Transverse colon (tissue), 4 donors: ENCODE results near the gene LNX2. TPM values are rescaled to one million over a fixed set of nuclear protein-coding genes. Genes with fewer than 3 reads are reported as not detected.

Experiments
- DNase-seq: peaks from one replicate; pipeline ENCODE4 v3.0.0-alpha.2; 2019
- H3K27ac ChIP-seq, 4 donors: fragments of 200-600 bp; sonication (generic); 2 replicates each; pipeline ENCODE4 v1.5.1; 2016 to 2018; ENCODE audit warnings: inconsistent platforms in 4 of 4
- H3K27me3 ChIP-seq: fragments of 200-600 bp; sonication (generic); 2 replicates; pipeline ENCODE4 v1.5.1; 2017; ENCODE audit warnings: inconsistent platforms
- H3K36me3 ChIP-seq, 4 donors: fragments of 200-600 bp; sonication (generic); 2 replicates each; pipeline ENCODE4 v1.5.1; 2017 to 2019; ENCODE audit warnings: inconsistent platforms in 4 of 4
- H3K4me1 ChIP-seq, 4 donors: fragments of 200-600 bp; sonication (generic); 2 replicates each; pipeline ENCODE4 v1.5.1; 2017 to 2020; ENCODE audit warnings: inconsistent platforms in 4 of 4
- H3K4me3 ChIP-seq, 4 donors: fragments of 200-600 bp; sonication (generic); 1 replicate in 1 of 4; 2 replicates in 3 of 4; pipeline versions ENCODE4 v1.5.1 to v1.6.1; 2017 to 2019; ENCODE audit warnings: inconsistent platforms in 4 of 4
- H3K9me3 ChIP-seq, 2 donors: fragments of 200-600 bp; sonication (generic); 2 replicates each; pipeline ENCODE4 v1.5.1; 2017 to 2019; ENCODE audit warnings: inconsistent platforms in 2 of 2
- EP300 ChIP-seq: sonication (generic); formaldehyde crosslinking; IDR thresholded peaks from one replicate; pipeline ENCODE4 v1.6.1; 2017; ENCODE audit warnings: antibody characterized with exemption, low read depth
- POLR2A ChIP-seq: fragments of 450-650 bp; IDR thresholded peaks from one replicate; pipeline ENCODE4 v1.6.1; 2016; ENCODE audit warnings: antibody characterized with exemption, mild to moderate bottlenecking, moderate library complexity
- POLR2AphosphoS5 ChIP-seq, 3 donors: sonication (generic); formaldehyde crosslinking; IDR thresholded peaks; one replicate each; pipeline ENCODE4 v1.6.1; 2016; ENCODE audit warnings: antibody characterized with exemption in 3 of 3
- WGBS, 2 donors: methylation state at CpG; one replicate each; pipeline ENCODE4 v1.1.5; 2018; ENCODE audit warnings: low coverage in 1 of 2; 5-methylcytosine and 5-hydroxymethylcytosine counted together
- in situ Hi-C, 4 donors: fragments of 200-750 bp; cut with MboI; loops; one replicate each; pipeline versions ENCODE4 v1.15.0 to v1.15.1; 2017; ENCODE audit warnings: low sequenced_read_pairs in 3 of 4, low pct_ligation_motif_present in 1 of 4, low pct_unique_long_range_greater_than_20kb in 1 of 4
- intact Hi-C: fragments of 100-400 bp; cut with DNase I; formaldehyde crosslinking; loops from one replicate; pipeline ENCODE4 v1.15.1; 2023; ENCODE audit warnings: low total_unique reads
- total RNA-seq, 4 donors: library from RNA; depleted of rRNA; stranded (reverse); fragments of >200 nt; gene quantifications; one replicate each; pipeline ENCODE4 v1.1.0, GENCODE V29; 2016
- TF ChIP-seq, protein P1 (sequence below), 5 experiments: fragments of 200-600 bp in 3 of 5; fragments of 450-650 bp in 2 of 5; sonication (generic) in 3 of 5; IDR thresholded peaks; 1 replicate in 2 of 5; 2 replicates in 3 of 5; pipeline ENCODE4 v1.5.1; 2016 to 2017; ENCODE audit warnings: antibody characterized with exemption in 5 of 5, inconsistent platforms in 3 of 5, mild to moderate bottlenecking in 2 of 5, moderate library complexity in 1 of 5

LNX2 gene
- total RNA-seq, 4 donors from 2014 or later = 1.8 to 29.6 (median 18.9) TPM

- no peaks in the 10 kb centered on the region for H3K36me3 ChIP-seq
- DNase-seq = no peak
- WGBS, 2 donors = 60 to 64% methylated on average over 2 to 3 of the region's 3 CpGs
- no peak for TF ChIP-seq EP300
- no peak for TF ChIP-seq POLR2AphosphoS5 (IDR thresholded peaks at IDR 0.05)
- no peak for TF ChIP-seq POLR2A
- TF ChIP-seq, protein P1, sequence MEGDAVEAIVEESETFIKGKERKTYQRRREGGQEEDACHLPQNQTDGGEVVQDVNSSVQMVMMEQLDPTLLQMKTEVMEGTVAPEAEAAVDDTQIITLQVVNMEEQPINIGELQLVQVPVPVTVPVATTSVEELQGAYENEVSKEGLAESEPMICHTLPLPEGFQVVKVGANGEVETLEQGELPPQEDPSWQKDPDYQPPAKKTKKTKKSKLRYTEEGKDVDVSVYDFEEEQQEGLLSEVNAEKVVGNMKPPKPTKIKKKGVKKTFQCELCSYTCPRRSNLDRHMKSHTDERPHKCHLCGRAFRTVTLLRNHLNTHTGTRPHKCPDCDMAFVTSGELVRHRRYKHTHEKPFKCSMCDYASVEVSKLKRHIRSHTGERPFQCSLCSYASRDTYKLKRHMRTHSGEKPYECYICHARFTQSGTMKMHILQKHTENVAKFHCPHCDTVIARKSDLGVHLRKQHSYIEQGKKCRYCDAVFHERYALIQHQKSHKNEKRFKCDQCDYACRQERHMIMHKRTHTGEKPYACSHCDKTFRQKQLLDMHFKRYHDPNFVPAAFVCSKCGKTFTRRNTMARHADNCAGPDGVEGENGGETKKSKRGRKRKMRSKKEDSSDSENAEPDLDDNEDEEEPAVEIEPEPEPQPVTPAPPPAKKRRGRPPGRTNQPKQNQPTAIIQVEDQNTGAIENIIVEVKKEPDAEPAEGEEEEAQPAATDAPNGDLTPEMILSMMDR (IDR thresholded peaks at IDR 0.05) = no peak
- in situ Hi-C loops (loop anchor here in 2 of 4 donors (25.0 kb wide), 2 partner anchors 139 to 461 kb away; partner anchors contain the start of gene URAD (in 2 of the 2)), intact Hi-C loops (no loop called here)
- H3K27me3 ChIP-seq = no peaks in the 10 kb centered on the region
- no peaks in the 10 kb centered on the region for H3K9me3 ChIP-seq
- H3K4me3 ChIP-seq = no peak overlapping the region
- no peak overlapping the region for H3K27ac ChIP-seq
- H3K4me1 ChIP-seq = no peaks in the 10 kb centered on the region
Measured at GRCh38 chr13:27526516-27526915, 93.8 kb downstream of the LNX2 start.

- intact Hi-C loops (no loop called here), in situ Hi-C loops (loop anchor here in 3 of 4 donors (25.0 kb wide), 3 partner anchors 138 to 462 kb away; partner anchors contain the start of gene URAD (in 2 of the 3))
- H3K4me3 ChIP-seq = no peak overlapping the region
- no peaks in the 10 kb centered on the region for H3K36me3 ChIP-seq
- WGBS, 2 donors = 81 to 92% methylated on average over 11 to 14 of the region's 14 CpGs
- H3K9me3 ChIP-seq = no peaks in the 10 kb centered on the region
- H3K4me1 ChIP-seq = no peaks in the 10 kb centered on the region
- H3K27ac ChIP-seq = no peak overlapping the region
- no peak for DNase-seq
- TF ChIP-seq, protein P1 (IDR thresholded peaks at IDR 0.05) = no peak
- TF ChIP-seq POLR2A (no peak), EP300 (no peak), POLR2AphosphoS5 (IDR thresholded peaks at IDR 0.05) (no peak)
- H3K27me3 ChIP-seq = no peaks in the 10 kb centered on the region
Measured at GRCh38 chr13:27524981-27525975, 95.1 kb downstream of the LNX2 start.

GRCh38 chr13:27523346-27524073 lies 96.8 kb downstream of the LNX2 start:
- Histone ChIP-seq H3K9me3 (peaks cover 0 to 2% of the 10 kb centered on the region in 2 donors), H3K4me1 (no peaks in the 10 kb centered on the region), H3K27ac (no peak overlapping the region), H3K36me3 (no peaks in the 10 kb centered on the region), H3K4me3 (no peak overlapping the region), H3K27me3 (peaks cover 10% of the 10 kb centered on the region)
- DNase-seq = no peak
- in situ Hi-C loops (loop anchor here in 1 of 4 donors (25.0 kb wide), 1 partner anchor 289 kb away; no protein-coding TSS in a partner anchor), intact Hi-C loops (no loop called here)
- 79 to 83% methylated on average over 2 to 4 of the region's 4 CpGs for WGBS, 2 donors
- TF ChIP-seq POLR2AphosphoS5 (IDR thresholded peaks at IDR 0.05) (no peak), POLR2A (no peak), EP300 (no peak)
- TF ChIP-seq, protein P1 (IDR thresholded peaks at IDR 0.05) = no peak

DNA sequence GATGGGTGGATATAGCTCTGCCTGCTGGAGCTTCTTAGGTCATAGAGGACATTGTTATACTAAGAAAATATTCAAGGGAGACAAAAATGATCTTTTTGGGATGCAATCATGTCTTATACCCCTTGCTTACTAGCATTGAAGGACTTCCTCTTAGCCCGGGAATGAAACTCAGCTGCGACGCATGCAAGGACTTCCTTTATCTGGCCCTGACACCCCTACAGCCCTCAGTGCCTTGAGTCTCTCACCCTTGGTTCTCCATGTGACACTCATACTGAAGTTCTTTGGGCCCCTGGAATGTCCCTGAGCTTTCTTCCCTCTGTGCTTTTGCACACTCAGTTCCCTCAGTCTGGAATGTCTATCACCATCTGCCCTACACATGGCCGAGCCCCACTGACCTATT lies 97.5 kb downstream of the LNX2 start:
- DNase-seq = no peak
- H3K27me3 ChIP-seq = peaks cover 12% of the 10 kb centered on the region
- H3K4me3 ChIP-seq = no peak overlapping the region
- in situ Hi-C loops (loop anchor here in 1 of 4 donors (25.0 kb wide), 1 partner anchor 289 kb away; no protein-coding TSS in a partner anchor), intact Hi-C loops (no loop called here)
- 41 to 67% methylated on average over 1 to 4 of the region's 4 CpGs for WGBS, 2 donors
- TF ChIP-seq EP300 (no peak), POLR2AphosphoS5 (IDR thresholded peaks at IDR 0.05) (no peak), POLR2A (no peak)
- TF ChIP-seq, protein P1 (IDR thresholded peaks at IDR 0.05) = no peak
- H3K27ac ChIP-seq = no peak overlapping the region
- H3K9me3 ChIP-seq = peaks cover 0 to 2% of the 10 kb centered on the region in 2 donors
- no peaks in the 10 kb centered on the region for H3K36me3 ChIP-seq
- no peaks in the 10 kb centered on the region for H3K4me1 ChIP-seq
